Left renal cortex interstitium (tissue), 4 donors: ENCODE data around the gene C5orf15. TPM values are rescaled to one million over a fixed set of nuclear protein-coding genes. Genes with fewer than 3 reads are reported as not detected.

Source experiments
- polyA plus RNA-seq, 4 donors: library from polyadenylated mRNA; unstranded; fragments of 120-200 nt; gene quantifications; one replicate each; pipeline ENCODE4 v1.2.1, GENCODE V29; 2013; ENCODE audit not compliant: insufficient read length in 4 of 4

The C5orf15 gene
- polyA plus RNA-seq, 4 donors, result 129 to 143 (median 133) TPM

Other genes starting within 250 kb of the C5orf15 start
- 100 to 1,000 TPM; 160 to 196 (median 183) TPM for gene VDAC1, start 36.4 kb upstream of the C5orf15 start, polyA plus RNA-seq
- 10 to 100 TPM; 10.9 to 17.3 (median 14.1) TPM for gene TCF7, start 146.1 kb upstream of the C5orf15 start, polyA plus RNA-seq
- 100 to 1,000 TPM; 660 to 997 (median 756) TPM for gene SKP1, start 208.3 kb upstream of the C5orf15 start, polyA plus RNA-seq